GM18858 (cell line): ENCODE data around the gene PHACTR2.
"Not testable (repeated sequence)": the region's sequence is repeated elsewhere in the genome, so short reads cannot be mapped to it uniquely, and the experiment has no call there.

Experiments used
- ATAC-seq: cut with Tn5 transposase; IDR thresholded peaks from one replicate; pipeline ENCODE4 v1.9.1; 2021; ENCODE audit not compliant: unreplicated experiment

The PHACTR2 gene

DNA sequence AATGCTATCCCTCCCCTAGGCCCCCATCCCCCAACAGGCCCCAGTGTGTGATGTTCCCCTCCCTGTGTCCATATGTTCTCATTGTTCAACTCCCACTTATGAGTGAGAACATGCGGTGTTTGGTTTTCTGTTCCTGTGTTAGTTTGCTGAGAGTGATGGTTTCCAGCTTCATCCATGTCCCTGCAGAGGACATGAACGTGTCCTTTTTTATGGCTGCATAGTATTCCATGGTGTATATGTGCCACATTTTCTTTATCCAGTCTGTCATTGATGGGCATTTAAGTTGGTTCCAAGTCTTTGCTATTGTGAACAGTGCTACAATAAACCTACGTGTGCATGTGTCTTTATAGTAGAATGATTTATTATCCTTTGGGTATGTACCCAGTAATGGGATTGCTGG lies 173.9 kb downstream of the PHACTR2 start:
- not testable (repeated sequence) for ATAC-seq

DNA sequence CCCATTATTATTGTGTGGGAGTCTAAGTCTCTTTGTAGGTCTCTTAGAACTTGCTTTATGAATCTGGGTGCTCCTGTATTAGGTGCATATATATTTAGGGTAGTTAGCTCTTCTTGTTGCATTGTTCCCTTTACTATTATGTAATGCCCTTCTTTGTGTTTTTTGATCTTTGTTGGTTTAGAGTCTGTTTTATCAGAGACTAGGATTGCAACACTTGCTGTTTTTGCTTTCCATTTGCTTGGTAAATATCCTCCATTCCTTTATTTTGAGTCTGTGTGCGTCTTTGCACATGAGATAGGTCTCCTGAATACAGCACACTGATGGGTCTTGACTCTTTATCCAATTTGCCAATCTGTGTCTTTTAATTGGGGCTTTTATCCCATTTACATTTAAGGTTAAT lies 177.3 kb downstream of the PHACTR2 start:
- not testable (repeated sequence) for ATAC-seq

DNA sequence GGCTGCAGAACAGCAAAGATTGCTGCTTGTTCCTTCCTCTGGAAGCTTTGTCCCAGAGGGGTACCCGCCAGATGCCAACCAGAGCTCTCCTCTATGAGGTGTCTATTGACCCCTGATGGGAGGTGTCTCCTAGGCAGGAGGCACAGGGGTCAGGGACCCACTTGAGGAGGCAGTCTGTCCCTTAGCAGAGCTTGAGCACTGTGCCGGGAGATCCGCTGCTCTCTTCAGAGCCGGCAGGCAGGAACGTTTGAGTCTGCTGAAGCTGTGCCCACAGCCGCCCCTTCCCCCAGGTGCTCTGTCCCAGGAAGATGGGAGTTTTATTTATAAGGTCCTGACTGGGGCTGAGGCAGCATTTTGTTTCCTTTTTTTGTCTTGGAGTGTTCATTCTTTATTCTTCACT lies 179.0 kb downstream of the PHACTR2 start:
- not testable (repeated sequence) for ATAC-seq

DNA sequence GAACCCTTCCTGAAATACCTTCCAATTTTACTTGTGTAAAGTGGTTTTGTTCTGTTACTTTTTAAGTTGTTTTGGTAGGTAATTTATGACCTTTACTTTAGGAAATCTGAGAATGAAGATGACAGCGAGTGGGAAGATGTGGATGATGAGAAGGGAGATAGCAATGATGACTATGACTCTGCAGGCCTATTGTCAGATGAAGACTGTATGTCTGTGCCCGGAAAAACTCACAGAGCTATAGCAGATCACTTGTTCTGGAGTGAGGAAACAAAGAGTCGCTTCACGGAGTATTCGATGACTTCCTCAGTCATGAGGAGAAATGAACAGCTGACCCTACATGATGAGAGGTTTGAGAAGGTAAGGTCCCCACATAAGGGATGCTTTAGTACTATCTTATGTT lies 179.9 kb downstream of the PHACTR2 start:
- no peak for ATAC-seq

DNA sequence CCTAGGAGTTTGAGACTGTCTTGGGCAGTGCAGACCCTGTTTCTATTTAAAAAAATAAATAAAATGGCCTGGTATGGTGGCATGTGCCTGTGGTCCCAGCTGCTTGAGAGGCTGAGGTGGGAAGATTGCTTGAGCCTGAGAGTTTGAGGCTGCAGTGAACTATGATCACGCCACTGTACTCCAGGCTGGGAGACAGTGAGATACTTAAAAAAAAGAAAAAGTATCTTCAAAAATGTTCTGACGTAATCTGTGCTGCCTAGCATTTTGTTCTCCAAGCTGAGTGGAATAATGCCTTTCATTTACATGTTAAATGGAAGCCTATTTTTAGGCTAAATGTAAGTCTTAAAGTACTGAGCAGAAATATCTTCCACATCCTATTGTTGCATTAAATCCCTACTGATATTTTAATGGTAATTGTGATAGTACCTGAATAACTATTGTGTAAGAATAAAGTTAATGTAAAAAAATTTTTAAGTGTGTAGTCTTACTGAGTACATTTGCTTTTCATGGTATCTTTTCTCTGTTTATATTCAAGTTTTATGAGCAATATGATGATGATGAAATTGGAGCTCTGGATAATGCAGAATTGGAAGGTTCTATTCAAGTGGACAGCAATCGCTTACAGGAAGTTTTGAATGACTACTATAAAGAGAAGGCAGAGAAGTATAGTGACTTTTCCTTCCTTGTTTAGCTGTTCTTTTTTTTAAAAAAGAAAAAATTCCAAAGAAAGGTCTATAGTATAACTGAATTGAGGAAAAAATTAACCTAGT lies 182.3 kb downstream of the PHACTR2 start:
- ATAC-seq = no peak

DNA sequence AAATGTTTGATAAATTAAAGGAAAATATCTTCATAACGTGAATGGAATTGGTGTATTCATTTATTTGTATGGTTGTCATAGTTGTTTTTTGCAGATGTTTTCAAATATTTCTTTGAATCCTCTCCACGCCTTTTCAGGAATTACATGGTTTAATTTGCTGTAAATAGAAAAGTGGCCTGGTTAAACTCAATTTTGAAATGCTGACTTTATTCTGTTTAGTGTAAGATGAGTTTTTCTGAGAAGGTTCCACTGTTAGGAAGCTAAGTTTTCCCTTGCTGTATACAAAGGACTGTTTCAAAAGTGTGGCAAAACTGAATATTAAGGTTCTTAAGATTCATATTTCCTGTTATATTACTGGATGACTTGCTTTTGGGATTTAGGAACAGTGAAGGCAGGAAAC lies 186.0 kb downstream of the PHACTR2 start:
- ATAC-seq = no peak

DNA sequence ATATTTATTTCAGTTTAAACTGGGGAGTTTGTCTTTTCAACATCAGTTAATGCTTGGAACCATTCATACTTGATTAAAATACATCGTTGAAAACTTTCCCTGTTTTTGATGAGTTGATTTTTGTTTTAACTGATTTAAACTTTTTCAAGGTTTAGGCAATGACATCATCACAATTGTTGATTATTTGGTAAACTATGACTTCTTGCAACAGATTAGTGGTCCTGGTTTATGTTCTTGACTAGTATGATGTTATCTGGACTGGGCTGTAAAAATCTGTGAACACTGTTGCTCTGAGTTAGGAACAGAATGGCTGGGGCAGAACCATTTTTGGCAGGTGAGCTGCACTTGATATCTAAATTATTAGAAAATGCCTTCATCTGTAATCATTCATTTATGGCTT lies 186.5 kb downstream of the PHACTR2 start, which contains the start of gene ZC2HC1B:
Gene ZC2HC1B (plus strand): TSS at position 241 of the 400 bp plus-strand sequence. CDS start 66 bp downstream, at position 307.
- ATAC-seq = no peak

DNA sequence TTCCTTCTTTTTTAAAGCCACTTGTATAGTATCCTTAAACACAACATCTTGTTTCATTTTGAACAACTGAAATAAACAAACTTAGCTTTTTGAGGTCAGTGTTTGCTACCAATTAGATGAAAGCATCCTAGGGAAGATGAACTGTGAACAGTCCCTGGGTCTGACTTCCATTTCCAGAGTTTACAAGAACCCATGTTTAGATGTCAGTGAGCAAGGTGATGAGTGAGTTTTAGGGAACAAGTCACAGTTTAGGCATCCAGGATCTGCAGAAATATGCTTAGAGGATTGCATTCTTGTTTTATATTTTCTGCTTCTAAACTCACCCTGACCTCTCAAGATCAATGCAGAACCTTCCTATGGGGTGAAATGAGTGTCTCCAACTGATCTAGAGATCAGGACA lies 189.5 kb downstream of the PHACTR2 start:
- ATAC-seq = no peak

DNA sequence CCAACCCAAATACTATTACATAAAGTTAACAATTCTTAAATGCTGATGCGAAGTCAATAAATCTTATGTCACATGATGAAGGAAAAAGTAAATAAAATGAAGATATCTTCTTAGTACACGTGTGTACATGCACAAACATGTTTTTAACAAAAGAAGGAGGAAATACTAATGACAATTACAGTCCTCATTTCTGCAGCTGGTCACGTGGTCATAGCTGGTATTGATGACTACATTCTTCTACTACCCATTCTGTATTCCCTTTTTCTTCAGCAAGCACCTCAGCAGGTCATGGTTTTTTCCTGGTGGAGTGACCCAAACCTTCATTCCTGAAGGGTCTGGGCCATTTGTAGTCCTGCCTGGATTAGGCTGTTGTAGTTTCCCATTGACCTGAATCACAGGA lies 191.0 kb downstream of the PHACTR2 start:
- ATAC-seq = not testable (repeated sequence)

DNA sequence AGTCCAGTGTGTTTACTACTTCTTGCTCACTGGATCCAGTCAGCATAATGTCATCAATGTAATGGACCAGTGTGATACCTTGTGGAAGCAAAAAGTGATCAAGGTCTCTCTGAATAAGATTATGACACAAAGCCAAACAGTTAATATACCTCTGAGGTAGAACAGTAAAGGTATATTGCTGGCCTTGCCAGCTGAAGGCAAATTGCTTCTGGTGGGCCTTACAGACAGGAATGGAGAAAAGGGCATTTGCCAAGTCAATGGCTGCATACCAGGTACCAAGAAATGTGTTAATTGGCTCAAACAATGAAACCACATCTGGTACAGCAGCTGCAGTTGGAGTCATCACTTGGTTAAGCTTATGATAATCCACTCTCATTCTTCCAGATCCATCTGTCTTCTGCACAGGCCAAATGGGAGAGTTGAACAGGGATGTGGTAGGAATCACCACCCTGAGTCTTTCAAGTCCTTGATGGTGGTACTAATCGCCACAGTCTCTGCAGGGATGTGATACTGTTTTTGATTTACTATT lies 193.5 kb downstream of the PHACTR2 start:
- not testable (repeated sequence) for ATAC-seq

DNA sequence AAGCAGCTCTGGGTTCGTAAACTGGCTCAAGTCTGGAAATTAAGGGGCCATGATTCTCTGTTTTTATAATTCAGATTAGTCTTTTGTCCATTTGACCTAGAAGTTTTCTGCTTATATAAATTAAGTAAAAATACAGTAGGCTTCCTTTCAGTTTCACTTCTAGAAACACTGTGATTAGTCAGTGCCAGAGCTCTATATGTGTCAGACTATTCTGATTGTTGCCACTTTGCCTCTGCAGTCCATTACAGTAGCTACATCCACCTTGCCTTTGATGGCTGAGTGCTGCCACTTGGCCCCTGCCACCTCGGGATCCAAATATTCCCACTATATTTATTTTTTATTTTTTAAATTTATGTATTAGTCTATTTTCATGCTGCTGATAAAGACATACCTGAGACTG lies 194.4 kb downstream of the PHACTR2 start:
- ATAC-seq = peak; percentile 98

DNA sequence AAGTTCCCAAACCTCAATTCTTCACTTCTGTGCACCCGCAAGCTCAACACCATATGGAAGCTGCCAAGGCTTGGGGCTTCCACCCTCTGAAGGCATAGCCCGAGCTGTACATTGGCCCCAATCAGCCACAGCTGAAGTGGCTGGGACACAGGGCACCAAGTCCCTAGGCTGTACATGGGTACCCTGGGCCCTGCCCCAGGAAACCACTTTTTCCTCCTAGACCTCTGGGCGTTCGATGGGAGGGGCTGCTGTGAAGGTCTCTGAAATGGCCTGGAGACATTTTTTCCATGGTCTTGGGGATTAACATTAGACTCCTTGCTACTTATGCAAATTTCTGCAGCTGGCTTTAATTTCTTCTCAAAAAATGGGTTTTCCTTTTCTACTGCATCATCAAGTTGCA lies 195.8 kb downstream of the PHACTR2 start:
- not testable (repeated sequence) for ATAC-seq

DNA sequence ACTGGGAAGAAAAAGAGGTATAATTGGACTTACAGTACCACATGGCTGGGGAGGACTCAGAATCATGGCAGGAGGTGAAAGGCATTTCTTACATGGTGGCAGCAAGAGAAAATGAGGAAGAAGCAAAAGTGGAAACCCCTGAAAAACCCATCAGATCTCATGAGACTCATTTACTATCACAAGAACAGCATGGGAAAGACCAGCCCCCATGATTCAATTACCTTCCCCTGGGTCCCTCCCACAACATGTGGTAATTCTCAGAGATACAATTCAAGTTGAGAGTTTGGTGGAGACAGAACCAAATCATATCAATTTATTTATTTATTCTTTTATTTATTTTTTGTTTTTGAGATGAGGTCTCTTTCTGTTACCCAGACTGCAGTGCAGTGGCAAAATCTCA lies 196.7 kb downstream of the PHACTR2 start:
- not testable (repeated sequence) for ATAC-seq

DNA sequence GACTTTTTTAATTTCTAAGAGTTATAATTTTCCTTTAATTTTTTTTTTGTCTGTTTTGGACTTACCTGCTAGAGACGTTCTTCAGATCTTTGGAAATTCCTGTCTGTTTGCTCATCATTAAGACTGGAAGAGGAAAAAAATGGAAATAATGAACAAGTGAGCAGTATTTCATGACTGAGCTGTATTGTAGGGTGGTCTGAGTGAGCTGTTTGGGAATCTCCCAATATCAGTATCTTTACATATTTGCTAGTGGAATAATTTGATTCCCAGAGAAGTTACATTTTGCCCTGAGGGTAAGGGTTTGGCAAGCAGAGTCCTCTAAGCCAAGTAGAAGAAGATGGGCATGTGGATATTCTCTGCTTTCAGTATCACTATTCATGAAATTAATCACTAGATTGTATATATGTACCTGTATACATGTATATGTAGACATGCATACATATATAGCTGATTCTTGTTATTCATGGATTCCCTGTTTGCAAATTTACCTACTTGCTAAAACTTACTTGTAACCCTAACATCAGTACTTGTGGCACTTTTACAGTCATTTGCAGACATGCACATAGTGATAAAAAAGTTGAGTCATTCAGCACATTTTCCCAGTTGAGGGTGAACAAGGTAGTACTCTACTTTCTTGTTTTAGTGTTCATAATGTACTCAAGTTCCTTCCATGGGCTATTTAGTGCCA lies 200.0 kb downstream of the PHACTR2 start:
- no peak for ATAC-seq

DNA sequence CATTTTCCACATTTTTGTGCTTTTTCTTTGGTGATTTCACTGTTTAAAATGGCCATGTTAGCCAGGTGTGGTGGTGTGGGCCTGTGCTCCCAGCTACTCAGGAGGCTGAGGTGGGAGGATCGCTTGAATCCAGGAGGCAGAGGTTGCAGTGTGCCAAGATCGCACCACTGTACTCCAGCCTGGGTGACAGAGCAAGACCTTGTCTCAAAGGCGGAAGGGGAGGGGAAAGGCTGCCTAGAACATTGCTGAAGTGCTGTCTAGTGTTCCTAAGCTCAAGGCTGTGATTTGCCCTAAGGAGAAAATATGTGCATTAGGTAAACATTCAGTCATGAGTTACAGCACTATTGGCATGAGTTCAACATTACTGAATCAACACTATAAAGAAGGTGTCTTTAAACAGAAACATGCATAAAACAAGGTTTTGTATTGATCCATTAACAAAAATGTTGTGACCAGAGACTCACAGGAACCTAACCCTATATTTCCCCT lies 200.6 kb downstream of the PHACTR2 start:
- ATAC-seq = no peak

DNA sequence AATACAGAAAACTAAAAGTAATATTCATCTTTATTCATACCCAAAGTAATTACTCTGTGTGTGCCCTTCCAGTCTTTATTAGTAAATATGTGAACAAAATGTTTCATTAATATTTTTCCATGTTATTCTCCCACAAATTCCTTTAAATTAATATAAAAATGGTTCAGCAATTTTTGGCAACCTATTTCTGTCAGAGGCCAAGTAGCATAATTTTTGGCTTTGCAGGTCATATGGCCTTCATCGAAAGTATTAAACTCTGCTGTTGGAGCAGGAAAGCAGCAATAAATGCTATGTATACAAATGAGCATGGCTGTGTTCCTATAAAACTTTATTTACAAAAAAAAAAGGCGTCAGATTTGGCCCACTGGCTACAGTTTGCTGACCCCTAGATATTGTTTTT lies 202.6 kb downstream of the PHACTR2 start:
- ATAC-seq = no peak
